NCI-H460 (cell line): ENCODE results near the gene GLT1D1. TPM values are rescaled to one million over a fixed set of nuclear protein-coding genes. Genes with fewer than 3 reads are reported as not detected.

Source experiments
- DNase-seq: peaks from one replicate; pipeline ENCODE4 v3.0.0-alpha.2; 2016; ENCODE audit warnings: low read depth; ENCODE audit errors: extremely low read depth
- total RNA-seq: library from RNA; depleted of rRNA; stranded (reverse); fragments of >200 nt; shearing (Covaris generic); gene quantifications from 2 replicates; pipeline ENCODE4 v1.2.3, GENCODE V29; 2014; rRNA removed

Gene GLT1D1
- total RNA-seq, 1 experiment from 2014 or later: not detected

DNA sequence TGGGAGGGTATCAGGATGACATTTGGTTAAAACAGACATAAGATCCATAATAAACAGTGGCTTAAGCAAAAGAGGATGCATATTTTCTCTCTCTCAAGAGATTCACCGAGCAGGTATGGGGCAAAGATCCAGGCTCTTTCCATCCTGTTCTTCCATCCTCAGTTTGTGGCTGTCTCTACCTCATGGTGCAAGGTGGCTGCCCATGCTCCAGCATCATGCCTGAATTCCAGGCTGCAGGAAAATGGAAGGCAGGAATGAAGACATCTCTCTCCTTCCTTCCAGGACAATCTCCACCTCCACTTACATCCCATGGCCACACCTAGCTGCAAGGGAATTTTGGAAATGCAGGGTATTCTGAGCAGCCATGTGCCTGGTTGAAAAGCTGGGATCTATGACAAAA is 136.0 kb downstream of the GLT1D1 start:
- DNase-seq: no peak

DNA sequence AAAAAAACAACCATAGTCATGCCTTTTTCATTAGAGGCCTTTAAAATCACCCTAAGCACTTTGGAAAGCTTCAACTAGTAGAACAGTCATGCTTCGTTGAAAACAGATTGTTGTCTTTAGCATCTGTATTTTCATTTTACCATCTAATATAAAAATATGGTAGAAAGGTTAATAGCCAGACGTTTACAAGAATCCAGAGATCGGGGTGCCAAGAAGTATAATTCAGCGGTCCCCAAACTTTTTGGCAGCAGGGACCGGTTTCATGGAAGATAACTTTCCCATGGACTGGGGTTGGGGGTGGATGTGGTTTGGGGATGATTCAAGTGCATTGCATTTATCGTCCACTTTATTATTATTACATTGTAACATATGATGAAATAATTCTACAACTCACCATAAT is 138.4 kb downstream of the GLT1D1 start:
- DNase-seq: no peak

DNA sequence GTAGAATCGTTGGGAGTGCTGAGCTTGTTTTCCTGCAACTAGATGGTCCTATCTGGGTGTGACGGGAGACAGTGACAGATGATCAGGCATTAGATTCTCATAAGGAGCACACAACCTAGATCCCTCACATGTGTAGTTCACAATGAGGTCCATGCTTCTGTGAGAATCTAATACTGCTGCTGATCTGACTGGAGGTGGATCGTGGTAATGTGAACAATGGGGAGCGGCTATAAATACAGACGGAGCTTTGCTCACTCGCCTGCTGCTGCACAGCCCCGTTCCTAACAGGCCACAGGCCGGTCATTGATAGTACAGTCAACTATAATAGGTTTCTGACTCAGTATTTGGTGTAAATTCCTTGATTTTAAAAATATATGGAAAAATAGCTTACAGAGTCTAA is 138.8 kb downstream of the GLT1D1 start:
- no peak for DNase-seq

DNA sequence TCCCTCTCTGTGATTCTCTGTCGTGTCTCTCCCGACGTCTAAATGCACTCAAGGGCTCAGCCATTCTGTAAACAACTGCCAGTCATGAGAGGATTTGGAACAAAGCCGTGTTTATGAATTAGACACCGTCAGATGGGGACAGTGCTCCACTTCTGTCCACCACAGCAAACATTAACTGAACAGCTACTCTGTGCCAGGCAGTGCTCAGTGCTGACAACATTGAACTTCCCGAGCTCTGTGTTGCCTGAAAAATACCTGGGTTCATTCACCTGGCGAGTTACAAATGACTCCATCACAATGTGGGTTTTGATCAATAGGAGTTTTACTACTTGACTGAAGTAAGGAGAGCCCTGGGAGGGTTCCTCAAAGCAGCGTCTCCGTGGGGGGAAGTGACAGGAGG is 139.3 kb downstream of the GLT1D1 start:
- no peak for DNase-seq

DNA sequence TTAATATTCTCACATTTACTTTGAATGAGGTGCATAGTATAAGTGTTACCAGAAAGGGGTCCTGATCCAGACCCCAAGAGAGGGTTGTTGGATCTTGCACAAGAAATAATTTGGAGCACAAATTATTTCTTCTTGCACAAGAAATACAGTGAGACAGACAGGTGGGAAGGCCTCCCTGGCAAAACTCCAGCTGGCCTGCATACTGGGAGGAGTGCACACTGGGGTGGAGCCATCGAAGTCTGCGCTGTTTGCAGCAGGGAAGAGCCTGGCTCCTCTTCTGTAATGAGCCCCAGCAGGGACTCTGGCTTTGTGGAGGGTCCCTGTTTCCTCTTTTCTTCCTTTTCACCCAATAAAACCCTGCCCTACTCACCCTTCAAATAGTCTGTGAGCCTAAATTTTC is 141.6 kb downstream of the GLT1D1 start:
- DNase-seq: no peak

DNA sequence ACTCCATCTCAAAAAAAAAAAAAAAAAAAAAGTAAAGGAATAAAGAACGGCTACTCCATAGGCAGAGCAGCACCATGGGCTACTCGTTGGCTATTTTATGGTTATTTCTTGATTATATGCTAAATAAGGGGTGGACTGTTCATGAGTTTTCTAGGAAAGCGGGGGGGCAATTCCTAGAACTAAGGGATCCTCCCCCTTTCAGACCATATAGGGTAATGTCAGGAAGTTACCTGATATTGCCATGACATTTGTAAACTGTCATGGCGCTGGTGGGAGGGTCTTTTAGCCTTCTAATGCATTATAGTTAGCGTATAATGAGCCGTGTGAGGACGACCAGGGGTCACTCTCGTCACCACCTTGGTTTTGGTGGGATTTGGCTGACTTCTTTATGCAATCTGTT is 142.3 kb downstream of the GLT1D1 start:
- DNase-seq: no peak

DNA sequence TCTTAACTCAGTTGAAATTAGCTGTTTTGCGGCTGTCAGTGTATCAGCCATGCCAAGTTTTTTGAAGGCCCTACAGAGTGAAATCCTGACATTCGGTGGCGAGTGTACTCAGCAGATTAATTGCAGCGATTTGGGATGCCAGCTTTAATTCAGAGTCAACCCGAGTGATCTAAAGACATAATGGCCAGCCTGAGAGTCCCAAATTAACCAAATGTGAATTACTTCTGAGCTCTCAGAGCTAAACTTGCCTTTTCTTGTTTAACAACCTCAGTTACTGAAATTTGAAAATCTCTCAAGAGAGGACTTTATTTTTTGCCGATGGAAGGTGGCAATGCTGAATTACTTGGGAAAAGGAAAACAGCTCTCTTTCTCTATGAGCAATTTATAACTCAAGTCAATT is 148.5 kb downstream of the GLT1D1 start:
- DNase-seq: no peak

DNA sequence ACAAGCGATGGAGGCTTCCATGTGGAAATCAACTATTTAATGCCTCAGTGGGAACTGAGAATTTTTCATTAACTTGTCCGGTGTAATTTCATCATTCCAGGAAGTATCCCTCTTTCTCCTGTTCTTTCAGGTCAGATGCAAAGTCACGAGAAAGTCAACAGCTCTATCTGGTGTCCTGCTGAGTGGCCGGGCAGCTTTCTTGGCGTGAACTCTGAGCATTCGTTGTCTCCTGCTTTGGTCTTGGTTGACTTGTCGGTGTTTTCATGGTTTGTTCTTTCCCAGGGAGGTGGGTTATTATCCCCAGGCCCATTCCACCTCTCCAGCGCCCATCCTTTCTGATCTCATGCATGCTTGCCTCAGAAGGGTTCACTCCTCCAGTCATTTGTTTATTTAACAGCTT is 149.1 kb downstream of the GLT1D1 start:
- no peak for DNase-seq

DNA sequence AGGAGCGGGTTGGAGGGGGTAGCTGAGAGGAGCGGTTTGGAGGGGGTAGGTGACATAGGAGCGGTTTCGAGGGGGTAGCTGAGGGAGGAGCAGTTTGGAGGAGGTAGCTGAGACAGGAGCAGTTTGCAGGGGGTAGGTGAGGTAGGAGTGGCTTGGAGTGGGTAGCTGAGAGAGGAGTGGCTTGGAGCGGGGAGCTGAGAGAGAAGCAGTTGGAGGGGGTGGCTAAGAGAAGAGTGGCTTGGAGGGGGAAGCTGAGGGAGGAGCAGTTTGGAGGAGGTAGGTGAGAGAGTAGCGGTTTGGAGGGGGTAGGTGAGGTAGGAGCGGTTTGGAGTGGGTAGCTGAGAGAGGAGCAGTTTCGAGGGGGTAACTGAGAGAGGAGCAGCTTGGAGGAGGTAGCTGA is 152.1 kb downstream of the GLT1D1 start:
- DNase-seq: no peak

DNA sequence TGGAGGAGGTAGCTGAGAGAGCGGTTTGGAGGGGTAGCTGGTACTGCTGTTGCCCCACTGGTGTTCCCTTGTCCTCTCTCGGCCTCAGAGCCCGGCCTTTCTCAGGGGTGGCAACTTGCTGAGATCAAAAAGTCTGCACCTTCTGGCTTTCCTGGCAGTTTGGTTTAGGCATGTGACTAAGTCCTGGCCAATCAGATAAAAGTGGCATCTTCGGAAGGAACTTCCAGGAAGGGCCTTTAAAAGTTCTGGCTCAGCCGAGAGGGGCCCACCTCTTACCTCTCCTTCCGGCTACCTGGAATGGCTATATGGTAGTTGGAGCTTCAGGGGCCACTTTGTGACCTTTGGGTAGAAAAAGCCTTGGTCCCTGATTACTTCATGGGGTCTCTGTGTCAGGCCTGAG is 152.6 kb downstream of the GLT1D1 start:
- DNase-seq: no peak

DNA sequence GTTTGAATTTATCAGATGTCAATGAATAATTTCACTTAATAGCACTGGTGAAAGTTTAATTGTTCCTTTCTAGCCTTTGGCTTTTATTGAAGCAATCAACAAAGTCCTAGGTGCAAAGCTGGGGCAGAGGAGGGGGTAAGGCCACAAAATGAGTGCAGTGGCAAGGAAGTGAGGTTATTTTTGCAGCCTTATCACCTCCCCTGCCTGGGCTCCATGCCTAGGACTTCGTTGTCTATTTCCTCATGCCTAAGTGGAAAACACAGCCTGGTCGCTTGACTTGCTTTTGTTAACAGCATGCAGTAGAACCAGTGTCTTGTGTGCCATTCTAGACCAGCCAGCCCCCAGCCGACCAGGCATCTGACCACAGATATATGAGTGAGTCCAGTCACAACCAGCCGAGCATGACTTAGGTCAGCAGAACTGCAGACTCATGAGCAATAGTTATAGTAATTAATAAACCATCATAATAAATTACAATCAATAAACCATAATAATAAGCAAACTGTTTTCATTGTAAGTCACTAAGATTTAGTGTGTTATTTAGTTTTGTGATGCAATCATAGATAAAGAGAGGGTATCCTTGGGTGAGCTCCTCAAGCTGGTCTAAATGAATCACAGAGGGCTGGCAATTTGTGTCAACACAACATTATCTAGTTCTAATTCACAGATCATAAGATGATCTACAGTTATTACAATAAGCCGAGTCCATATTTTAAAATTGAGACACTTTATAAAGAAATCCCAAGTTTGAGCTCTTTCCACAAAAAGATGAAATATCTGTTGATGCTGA is 156.8 kb downstream of the GLT1D1 start:
- DNase-seq: no peak

DNA sequence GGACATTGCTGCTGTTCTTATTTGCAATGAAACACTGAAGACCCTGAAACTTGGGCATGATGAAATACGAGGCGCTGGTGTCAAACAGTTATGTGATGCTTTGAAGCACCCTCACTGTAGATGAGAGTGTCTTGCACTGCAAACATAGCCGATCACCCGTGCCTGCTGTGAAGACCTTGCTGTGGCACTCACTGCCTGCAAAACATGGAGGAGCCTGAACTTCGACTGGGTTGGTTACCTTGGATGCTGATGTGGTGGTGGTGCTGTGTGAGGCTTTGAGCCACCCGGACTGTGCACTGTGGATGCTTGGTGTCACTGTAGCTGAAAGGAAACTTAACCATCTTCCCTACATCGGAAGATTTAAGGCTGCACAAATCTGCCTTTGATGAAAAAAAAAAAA is 162.9 kb downstream of the GLT1D1 start:
- no peak for DNase-seq

DNA sequence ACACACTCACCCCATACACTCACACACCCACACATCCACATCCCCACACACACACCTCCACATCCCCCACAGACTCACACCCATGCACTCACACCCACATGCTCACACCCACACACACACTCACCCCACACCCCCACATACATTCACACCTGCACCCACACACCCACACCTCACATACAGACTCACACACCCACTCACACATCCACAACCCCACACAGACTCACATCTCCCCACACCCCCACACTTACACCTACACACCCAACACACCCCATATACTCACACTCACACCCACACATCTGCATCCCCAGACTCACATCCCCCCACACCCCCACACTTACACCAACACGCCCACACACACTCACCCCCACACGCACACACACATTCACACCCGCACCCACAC is 171.8 kb downstream of the GLT1D1 start:
- DNase-seq: no peak

DNA sequence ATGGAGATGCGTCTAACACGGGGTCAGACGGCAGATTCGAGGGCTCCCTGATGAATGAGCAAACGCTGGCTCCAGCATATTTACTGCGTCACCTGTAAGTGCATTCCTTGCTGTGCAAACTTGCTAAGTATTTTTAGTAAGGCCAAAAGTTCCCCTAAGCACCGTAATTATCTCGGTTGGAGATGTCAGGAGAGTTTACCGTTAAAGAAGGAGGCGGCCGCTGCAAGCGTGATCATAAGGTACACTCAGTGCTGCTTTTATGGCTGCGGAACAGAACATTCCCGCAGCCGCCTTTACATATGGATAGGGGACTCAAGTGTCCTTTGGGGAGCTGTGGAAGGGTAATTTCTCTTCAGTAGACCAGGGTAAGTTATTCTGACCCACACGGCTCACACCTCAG is 175.6 kb downstream of the GLT1D1 start:
- DNase-seq: no peak

Other genes starting within 250 kb of the GLT1D1 start
- 25.1 and 26.6 TPM in 2 replicates for gene SLC15A4, start 29.5 kb upstream of the GLT1D1 start, total RNA-seq